ENCODE data around the gene POLA2.

POLA2 gene

GRCh38 chr11:65295001-65295400, 33.2 kb downstream of the POLA2 start:
- peaks cover 47% of the 10 kb centered on the region for H3K36me3 ChIP-seq
- H3K4me1 ChIP-seq (ENCODE audit: control insufficient read depth in 1 of 2, insufficient read depth in 1 of 2, low read depth in 1 of 2, low read length in 1 of 2) = peaks cover 34% of the 10 kb centered on the region in 2 experiments
- no peaks in the 10 kb centered on the region for H3K9me3 ChIP-seq
- H3K27me3 ChIP-seq = no peaks in the 10 kb centered on the region
- no peak overlapping the region for H3K4me3 ChIP-seq (ENCODE audit: low read depth in 1 of 2, low read length in 1 of 2)
- TF ChIP-seq, protein P1, sequence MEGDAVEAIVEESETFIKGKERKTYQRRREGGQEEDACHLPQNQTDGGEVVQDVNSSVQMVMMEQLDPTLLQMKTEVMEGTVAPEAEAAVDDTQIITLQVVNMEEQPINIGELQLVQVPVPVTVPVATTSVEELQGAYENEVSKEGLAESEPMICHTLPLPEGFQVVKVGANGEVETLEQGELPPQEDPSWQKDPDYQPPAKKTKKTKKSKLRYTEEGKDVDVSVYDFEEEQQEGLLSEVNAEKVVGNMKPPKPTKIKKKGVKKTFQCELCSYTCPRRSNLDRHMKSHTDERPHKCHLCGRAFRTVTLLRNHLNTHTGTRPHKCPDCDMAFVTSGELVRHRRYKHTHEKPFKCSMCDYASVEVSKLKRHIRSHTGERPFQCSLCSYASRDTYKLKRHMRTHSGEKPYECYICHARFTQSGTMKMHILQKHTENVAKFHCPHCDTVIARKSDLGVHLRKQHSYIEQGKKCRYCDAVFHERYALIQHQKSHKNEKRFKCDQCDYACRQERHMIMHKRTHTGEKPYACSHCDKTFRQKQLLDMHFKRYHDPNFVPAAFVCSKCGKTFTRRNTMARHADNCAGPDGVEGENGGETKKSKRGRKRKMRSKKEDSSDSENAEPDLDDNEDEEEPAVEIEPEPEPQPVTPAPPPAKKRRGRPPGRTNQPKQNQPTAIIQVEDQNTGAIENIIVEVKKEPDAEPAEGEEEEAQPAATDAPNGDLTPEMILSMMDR (IDR thresholded peaks at IDR 0.05) = no peak
- H3K27ac ChIP-seq = no peak overlapping the region

DNA sequence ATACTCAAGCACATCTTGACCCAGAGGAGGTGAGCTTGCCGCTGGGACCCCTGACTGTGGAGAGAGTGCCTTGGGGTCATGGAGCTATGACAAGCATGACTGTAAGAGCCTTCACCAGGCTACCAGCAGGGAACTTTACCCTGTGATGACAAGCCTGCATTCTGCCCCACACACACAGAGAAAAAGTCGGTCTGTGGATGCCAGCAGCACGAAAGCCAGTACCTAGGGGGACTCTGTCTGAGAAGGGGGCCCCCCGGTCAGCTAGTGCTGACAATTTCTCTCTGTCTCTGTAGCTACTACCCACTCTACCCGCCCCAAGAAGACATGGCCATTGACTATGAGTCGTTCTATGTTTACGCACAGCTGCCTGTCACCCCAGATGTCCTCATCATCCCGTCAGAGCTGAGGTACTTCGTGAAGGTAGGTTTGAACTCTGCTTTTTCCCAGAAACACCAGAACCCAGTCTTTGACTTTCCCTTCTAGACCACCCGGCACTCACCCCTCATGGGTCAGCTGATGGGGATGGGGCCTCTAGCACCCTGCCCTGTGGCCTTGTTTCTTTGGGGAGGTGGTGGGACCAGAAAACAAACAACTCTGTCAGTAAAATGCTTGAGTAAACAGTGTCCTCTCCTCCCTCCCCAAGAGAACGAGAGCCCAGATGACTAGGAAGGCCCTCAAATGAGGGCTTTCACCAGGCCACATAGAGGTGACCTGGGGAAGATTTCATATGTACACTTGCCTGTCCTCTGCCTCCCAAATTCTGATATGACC, 34.0 kb downstream of the POLA2 start:
- H3K4me3 ChIP-seq (ENCODE audit: low read depth in 1 of 2, low read length in 1 of 2) = no peak overlapping the region
- peaks cover 26 to 27% of the 10 kb centered on the region in 2 experiments for H3K4me1 ChIP-seq (ENCODE audit: control insufficient read depth in 1 of 2, insufficient read depth in 1 of 2, low read depth in 1 of 2, low read length in 1 of 2)
- peaks cover 47% of the 10 kb centered on the region for H3K36me3 ChIP-seq
- no peaks in the 10 kb centered on the region for H3K9me3 ChIP-seq
- TF ChIP-seq, protein P1 (IDR thresholded peaks at IDR 0.05) = no peak
- no peak overlapping the region for H3K27ac ChIP-seq
- H3K27me3 ChIP-seq = no peaks in the 10 kb centered on the region

- TF ChIP-seq, protein P1 (IDR thresholded peaks at IDR 0.05) = no peak
These were observed 35.4 kb downstream of the POLA2 start for GRCh38 chr11:65297026-65297672.

DNA sequence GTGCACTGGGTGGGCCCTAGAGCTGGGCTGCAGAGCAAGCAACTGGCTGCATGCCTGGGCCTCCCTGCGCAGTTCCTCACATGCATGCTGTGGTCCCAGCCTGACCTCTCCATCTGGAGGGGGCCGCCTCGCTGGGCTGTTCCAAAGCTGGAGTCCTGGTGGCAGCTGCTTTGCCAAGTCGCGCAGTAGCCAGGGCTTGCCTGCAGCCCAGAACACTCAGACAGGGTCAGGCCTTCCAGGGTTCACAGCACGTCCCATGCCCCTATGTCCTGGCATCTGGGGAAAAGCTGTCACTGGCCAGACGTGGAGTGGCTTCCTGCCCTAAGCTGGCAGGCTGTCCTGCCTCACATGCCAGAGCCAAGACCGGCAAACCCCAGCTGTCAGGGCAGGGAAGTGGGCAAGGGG, 36.4 kb downstream of the POLA2 start:
- TF ChIP-seq, protein P1 (IDR thresholded peaks at IDR 0.05) = no peak
- H3K27me3 ChIP-seq = no peaks in the 10 kb centered on the region
- H3K36me3 ChIP-seq = peaks cover 47% of the 10 kb centered on the region
- no peak overlapping the region for H3K4me3 ChIP-seq (ENCODE audit: low read depth in 1 of 2, low read length in 1 of 2)
- H3K27ac ChIP-seq = no peak overlapping the region
- peaks cover 2 to 3% of the 10 kb centered on the region in 2 experiments for H3K4me1 ChIP-seq (ENCODE audit: control insufficient read depth in 1 of 2, insufficient read depth in 1 of 2, low read depth in 1 of 2, low read length in 1 of 2)
- no peaks in the 10 kb centered on the region for H3K9me3 ChIP-seq

More at GRCh38 chr11:65297026-65297672, 35.4 kb downstream of the POLA2 start:
- H3K27ac ChIP-seq = no peak overlapping the region
- no peak overlapping the region for H3K4me3 ChIP-seq (ENCODE audit: low read depth in 1 of 2, low read length in 1 of 2)
- H3K9me3 ChIP-seq = no peaks in the 10 kb centered on the region
- H3K4me1 ChIP-seq (ENCODE audit: control insufficient read depth in 1 of 2, insufficient read depth in 1 of 2, low read depth in 1 of 2, low read length in 1 of 2) = peaks cover 12 to 13% of the 10 kb centered on the region in 2 experiments
- no peaks in the 10 kb centered on the region for H3K27me3 ChIP-seq
- H3K36me3 ChIP-seq = peaks cover 47% of the 10 kb centered on the region

DNA sequence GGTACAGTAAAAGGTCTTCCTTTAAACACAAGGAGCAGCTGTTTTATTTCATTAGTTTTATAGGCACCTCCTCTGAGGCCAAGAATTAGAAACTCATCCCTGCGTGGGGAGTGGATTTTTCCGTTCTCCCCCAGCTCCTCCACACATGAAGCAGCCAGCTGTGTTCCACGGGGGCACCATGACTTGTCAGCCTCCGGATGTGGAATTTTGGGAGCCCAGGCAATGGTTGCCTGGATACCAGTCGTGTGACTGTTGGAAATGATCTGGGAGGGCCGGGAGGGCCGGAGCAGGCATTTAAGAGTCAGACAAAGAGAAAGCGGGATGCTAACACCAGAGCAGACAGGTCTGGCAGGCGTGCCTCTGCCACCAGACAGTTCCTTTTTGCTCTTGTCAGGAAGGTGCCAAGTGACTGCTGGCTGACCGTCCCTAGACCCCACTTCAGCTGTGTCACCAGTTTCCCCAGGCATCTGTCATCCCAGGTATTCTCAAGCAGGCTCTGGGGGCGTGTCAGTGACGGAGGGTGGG, 37.0 kb downstream of the POLA2 start:
- Histone ChIP-seq H3K27ac (no peak overlapping the region), H3K36me3 (peaks cover 49% of the 10 kb centered on the region), H3K4me3 (ENCODE audit: low read depth in 1 of 2, low read length in 1 of 2) (no peak overlapping the region), H3K9me3 (no peaks in the 10 kb centered on the region), H3K4me1 (ENCODE audit: control insufficient read depth in 1 of 2, insufficient read depth in 1 of 2, low read depth in 1 of 2, low read length in 1 of 2) (no peaks in the 10 kb centered on the region), H3K27me3 (no peaks in the 10 kb centered on the region)
- TF ChIP-seq, protein P1 (IDR thresholded peaks at IDR 0.05) = no peak
